Choroid plexus epithelial cell (primary cell): ENCODE measurements around the gene KCTD13.

Source experiments
- DNase-seq: peaks from one replicate; pipeline ENCODE4 v3.0.0-alpha.2; 2010; ENCODE audit warnings: low read depth
- H3K4me3 ChIP-seq: 2 replicates; pipeline ENCODE4 v1.5.1; 2011; ENCODE audit warnings: low read depth, mild to moderate bottlenecking, control low read depth, low read length, moderate library complexity
- CTCF ChIP-seq: conservative IDR thresholded peaks from 2 replicates; pipeline ENCODE4 v1.5.1; 2011; ENCODE audit warnings: low read depth, mild to moderate bottlenecking, control low read depth, inconsistent platforms, low read length, moderate library complexity

KCTD13 gene

GRCh38 chr16:29925781-29926710 lies at the start of gene KCTD13:
Gene KCTD13 (minus strand): TSS chr16:29926226. CDS start chr16:29926033, 193 bp downstream.
- TF ChIP-seq CTCF, result no peak
- H3K4me3 ChIP-seq, result peak within 1 kb of the TSS; percentile 91
- peak; percentile 79 for DNase-seq

- DNase-seq, result no peak
- no peak for TF ChIP-seq CTCF
- peak overlapping the region; percentile 98 for H3K4me3 ChIP-seq
Observed at GRCh38 chr16:29975134-29975538, 49.1 kb upstream of the KCTD13 start.

- peak overlapping the region; percentile 98 for H3K4me3 ChIP-seq
- DNase-seq, result peak; percentile 33
- TF ChIP-seq CTCF, result no peak
Observed at GRCh38 chr16:29974291-29975133, 48.5 kb upstream of the KCTD13 start.

GRCh38 chr16:29973384-29974246 lies 47.6 kb upstream of the KCTD13 start, which contains the start of gene TAOK2:
Gene TAOK2 (plus strand): TSS chr16:29973868. CDS start chr16:29977773, 3,905 bp downstream.
- DNase-seq, result peak; percentile 100
- TF ChIP-seq CTCF, result no peak
- peak within 1 kb of the TSS; percentile 98 for H3K4me3 ChIP-seq

- no peak for TF ChIP-seq CTCF
- no peak overlapping the region for H3K4me3 ChIP-seq
- no peak for DNase-seq
Observed at GRCh38 chr16:29972992-29973383, 47.0 kb upstream of the KCTD13 start.

- TF ChIP-seq CTCF, result no peak
- no peak for DNase-seq
- H3K4me3 ChIP-seq, result no peak overlapping the region
Observed at GRCh38 chr16:29972500-29972899, 46.5 kb upstream of the KCTD13 start.
